Epithelial cell of proximal tubule (primary cell): ENCODE results near the gene FBXO31. TPM values are rescaled to one million over a fixed set of nuclear protein-coding genes. Genes with fewer than 3 reads are reported as not detected.

Experiments
- DNase-seq: peaks from one replicate; pipeline ENCODE4 v3.0.0-alpha.2; 2011; ENCODE audit warnings: low read depth
- H3K4me3 ChIP-seq: 2 replicates; pipeline ENCODE4 v1.5.1; 2011; ENCODE audit warnings: low read depth, mild to moderate bottlenecking, low read length
- total RNA-seq: library from RNA; depleted of rRNA; stranded (reverse); fragments of >200 nt; gene quantifications from 2 replicates; pipeline ENCODE4 v1.2.3, GENCODE V29; 2015
- TF ChIP-seq, protein P1 (sequence below): conservative IDR thresholded peaks from 2 replicates; pipeline ENCODE4 v1.5.1; 2012; ENCODE audit warnings: low read depth, mild to moderate bottlenecking, low read length

Gene FBXO31
- total RNA-seq, 1 donor from 2014 or later: 18.0 TPM

DNA sequence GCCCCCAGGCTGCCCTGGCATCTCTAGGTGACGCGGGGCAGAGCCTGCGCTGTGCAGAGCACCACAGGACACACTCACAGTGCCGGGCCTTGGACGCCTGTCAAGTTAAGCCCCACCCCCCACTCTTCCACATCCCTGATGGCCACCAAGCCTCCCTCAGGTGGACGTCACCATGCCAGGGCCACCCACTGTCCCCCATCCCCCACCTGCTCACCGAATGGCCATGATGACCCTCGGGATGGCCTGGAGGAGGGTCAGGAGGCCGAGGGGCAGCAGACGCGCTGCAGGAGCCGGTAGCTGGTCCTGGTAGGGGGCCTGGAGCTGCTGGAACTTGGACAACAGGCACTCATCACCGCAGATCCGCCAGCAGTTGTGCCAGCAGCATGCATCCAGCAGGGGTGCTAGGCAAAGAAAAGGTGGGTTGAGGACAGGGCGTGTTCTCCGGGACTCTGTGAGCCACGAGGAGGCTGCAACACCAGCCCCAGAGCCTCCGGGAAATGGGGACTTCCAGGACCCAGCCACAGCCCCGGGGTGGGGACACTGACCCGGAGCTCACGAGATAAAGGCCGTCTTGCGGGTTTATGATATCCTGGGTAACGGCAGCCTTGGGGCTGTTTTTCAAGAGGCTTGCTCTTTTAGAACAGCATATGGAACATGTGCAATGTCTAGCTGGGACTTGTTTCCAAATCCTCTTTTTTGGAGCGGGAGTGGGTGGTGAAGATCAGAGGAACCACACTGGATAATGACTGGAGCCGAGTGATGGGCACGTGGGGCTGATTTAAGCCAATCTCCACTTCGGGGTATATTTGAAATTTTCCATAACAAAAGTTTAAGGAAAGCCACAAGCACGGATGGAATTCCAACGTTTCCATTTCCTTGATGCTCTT lies 77.8 kb downstream of the FBXO31 start:
- no peak overlapping the region for H3K4me3 ChIP-seq
- TF ChIP-seq, protein P1, sequence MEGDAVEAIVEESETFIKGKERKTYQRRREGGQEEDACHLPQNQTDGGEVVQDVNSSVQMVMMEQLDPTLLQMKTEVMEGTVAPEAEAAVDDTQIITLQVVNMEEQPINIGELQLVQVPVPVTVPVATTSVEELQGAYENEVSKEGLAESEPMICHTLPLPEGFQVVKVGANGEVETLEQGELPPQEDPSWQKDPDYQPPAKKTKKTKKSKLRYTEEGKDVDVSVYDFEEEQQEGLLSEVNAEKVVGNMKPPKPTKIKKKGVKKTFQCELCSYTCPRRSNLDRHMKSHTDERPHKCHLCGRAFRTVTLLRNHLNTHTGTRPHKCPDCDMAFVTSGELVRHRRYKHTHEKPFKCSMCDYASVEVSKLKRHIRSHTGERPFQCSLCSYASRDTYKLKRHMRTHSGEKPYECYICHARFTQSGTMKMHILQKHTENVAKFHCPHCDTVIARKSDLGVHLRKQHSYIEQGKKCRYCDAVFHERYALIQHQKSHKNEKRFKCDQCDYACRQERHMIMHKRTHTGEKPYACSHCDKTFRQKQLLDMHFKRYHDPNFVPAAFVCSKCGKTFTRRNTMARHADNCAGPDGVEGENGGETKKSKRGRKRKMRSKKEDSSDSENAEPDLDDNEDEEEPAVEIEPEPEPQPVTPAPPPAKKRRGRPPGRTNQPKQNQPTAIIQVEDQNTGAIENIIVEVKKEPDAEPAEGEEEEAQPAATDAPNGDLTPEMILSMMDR: no peak
- no peak for DNase-seq

DNA sequence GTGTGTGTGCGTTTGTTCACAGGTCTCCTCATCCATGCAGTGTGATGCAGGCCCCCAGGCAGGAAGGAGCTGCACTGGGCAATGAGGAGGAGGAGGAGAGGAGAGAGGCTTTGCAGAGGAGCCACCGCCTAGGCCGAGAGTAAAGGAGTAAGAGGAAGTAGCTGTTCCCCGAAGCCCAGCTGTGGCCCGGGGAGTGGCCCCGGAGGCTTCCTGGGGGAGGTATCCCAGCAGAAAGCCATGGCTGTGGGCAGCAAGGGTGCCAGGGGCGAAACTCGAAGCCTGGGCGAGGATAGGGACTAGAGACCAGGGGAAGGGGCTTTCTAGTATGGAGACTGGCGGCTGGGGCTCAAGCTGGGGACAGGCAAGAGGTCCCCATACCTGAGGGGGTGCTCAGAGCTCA lies 78.6 kb downstream of the FBXO31 start:
- TF ChIP-seq, protein P1: no peak
- DNase-seq: no peak
- no peak overlapping the region for H3K4me3 ChIP-seq

DNA sequence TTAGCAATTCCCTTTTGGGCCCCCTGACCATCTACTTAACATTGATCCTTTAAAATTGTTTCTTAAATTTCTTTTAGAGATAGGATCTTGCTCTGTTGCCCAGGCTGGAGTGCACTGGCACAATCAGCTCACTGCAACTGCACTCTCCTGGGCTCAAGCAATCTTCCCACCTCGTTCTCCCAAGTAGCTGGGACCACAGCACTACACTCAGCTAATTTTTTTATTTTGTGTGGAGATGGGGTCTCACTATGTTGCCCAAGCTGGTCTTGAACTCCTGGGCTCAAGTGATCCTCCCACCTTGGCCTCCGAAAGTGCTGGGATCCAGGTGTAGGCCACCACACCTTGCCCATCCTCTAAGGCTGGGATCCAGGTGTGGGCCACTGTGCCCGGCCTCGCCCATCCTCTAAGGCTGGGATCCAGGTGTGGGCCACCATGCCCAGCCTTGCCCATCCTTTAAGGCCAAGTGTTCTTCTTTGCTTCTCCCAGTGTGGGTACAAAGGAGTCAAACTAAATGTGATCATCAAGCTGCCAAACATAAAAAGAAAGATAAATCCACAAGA lies 79.5 kb downstream of the FBXO31 start:
- no peak overlapping the region for H3K4me3 ChIP-seq
- DNase-seq: no peak
- TF ChIP-seq, protein P1: no peak

DNA sequence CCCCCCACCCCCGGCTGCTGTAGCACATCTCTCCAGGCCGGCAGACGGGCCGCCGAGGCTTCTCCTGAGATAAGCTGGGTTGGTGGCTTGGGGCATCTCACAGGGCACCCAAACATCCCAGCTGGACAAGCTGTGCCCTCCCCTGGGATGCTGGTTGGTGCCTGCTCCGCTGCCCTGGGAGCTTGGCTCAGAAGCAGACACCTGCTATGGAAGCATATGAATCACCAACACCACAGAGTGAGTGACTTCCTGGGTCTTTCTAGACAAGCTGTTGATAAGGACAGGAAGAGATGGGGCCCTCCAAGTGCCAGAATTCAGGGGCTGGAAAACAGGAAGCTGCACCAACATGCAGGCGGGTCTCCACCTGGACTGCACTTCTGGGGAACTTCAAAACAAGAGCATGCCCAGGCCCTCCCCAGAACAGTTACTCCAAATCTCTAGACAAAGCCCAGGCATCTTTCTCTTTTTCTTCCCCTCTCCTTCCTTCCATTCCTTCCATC lies 80.1 kb downstream of the FBXO31 start:
- DNase-seq: no peak
- no peak overlapping the region for H3K4me3 ChIP-seq
- TF ChIP-seq, protein P1: no peak

DNA sequence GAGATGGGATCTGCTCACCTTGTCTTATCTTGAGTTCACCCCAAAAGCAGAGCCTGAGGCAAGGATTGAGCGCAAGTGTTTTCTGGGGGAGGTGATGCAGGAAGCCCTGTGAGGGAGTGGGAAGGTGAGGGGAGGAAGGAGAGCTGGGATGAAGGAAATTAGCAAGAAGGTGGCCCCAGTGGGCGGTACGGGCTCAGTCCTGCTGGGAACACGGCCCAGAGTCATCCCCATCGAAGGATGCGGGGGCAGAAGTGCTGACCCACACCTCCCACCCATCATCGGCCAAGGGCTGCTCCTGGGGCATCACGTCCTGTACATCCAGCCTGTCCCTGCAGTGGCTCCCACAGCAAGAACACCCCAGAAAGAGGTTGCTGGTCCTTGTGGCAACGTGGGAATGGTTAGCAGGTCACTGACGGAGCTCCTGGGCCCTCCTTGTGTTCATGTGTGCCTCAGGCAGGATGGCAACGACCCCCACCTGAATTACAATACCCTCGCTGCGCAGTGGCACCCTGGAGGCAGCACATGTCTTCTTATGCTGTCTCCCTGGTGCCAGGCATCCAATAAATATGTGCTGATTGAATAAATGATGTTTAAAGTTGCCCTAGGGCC lies 84.6 kb downstream of the FBXO31 start:
- TF ChIP-seq, protein P1: no peak
- no peak for DNase-seq
- H3K4me3 ChIP-seq: no peak overlapping the region

DNA sequence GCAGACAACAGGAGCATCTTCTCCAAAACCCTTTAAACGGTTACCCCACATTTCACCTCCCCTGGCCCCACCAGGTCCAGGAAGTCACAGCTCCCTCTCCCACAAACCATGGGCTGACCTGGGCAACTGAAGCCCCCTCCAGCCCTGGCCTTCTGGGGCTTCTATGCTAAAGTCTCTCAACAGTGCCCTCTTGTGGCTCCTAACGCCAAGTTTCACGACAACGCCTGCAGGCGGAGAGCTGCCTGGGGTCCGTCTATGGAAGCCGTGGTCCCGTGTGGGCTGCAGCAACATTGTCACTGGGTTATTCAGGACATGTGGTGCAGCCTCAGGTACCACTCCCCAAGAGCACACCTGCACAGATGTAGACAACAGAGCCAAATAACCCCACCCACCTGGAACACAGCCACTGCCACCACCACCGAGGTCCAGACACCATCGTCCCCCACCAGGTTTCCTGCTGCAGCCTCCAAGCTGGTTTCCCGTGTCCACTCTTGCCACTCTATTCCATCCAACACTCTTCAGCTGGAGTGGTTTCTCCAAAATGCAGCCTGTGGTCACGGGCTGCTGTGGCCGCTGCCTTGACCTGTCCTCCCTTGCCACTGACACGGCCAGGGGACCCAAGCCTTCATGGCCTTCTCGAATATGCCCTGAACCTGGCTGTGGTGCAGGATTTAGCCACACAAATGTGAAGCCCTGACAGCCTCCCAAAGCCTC lies 85.5 kb downstream of the FBXO31 start:
- TF ChIP-seq, protein P1: peak; percentile 68
- DNase-seq: no peak
- no peak overlapping the region for H3K4me3 ChIP-seq
